ENCODE measurements around the gene PTGR3.

The PTGR3 gene

GRCh38 chr18:75234901-75235300 is 26.0 kb upstream of the PTGR3 start:
- TF ChIP-seq CTCF (IDR thresholded peaks at IDR 0.05; ENCODE audit: extremely low read depth, missing control alignments), result no peak
- no peak for DNase-seq (ENCODE audit: low spot score)

- no peak for TF ChIP-seq CTCF (IDR thresholded peaks at IDR 0.05; ENCODE audit: extremely low read depth, missing control alignments)
- no peak for DNase-seq (ENCODE audit: low spot score)
Observed at GRCh38 chr18:75231053-75231406, 22.1 kb upstream of the PTGR3 start.

DNA sequence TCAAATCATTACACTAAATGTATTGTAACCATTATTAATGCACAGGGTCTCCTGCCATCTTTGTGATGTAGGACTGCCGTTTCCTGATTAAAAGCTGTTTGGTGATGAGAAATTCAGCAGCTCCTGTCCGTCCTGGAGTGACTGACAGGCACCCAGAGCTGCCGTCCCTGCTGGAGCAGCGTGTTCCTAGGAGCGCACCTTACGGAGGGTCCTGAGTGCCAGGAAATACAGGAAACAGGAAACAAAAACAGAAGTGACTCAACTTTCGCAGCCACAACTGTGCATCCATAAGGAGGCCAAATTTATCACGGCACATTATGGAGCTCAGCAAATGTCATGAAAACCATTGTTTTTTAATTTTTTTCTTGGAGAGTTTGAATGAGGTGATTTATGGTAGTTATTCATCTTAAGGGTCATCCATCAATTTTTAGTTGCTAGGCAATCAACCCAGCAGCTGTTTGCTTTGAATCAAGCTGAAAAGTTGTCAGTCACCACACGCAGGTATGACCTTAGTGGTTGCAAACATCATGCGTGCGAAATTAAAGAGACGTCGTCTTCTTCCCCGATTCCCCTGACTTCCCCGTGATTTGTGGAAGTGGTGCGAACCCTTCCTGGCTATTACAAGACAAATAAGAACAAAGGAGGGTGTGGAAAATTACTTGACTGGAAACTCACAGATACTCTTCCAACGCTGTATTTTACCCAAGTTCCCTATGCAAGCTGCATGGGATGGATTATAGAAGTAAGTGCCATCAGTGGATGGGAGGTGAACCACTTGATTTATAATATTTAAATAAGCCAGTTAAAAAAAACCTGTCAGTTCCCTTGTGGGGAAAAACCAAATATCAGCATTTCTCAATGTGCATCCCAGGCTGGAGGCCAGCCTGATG is 21.5 kb upstream of the PTGR3 start:
- DNase-seq (ENCODE audit: low spot score), result no peak
- TF ChIP-seq CTCF (IDR thresholded peaks at IDR 0.05; ENCODE audit: extremely low read depth, missing control alignments), result no peak

- no peak for TF ChIP-seq CTCF (IDR thresholded peaks at IDR 0.05; ENCODE audit: extremely low read depth, missing control alignments)
- DNase-seq (ENCODE audit: low spot score), result no peak
Observed at GRCh38 chr18:75229437-75229836, 20.5 kb upstream of the PTGR3 start.

DNA sequence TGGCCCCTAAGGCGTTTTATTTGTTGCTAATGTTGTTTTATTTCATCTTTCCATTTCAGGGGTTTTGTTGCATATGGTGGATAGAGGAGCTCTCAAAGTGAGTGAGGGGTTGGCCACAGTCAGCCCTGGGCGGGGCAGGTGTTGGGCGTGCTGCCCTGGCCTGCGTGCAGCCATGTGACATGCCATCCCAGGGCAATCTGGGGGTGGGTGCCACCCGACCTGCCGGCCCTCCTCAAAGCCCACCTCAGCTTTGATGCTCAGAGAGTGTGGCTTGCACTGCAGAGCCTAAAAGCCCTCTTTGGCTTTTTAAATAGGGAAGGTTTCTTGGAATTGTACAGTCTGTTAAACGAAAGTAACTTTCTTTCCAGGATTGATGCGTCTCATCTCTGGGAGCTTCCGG is 20.0 kb upstream of the PTGR3 start:
- no peak for TF ChIP-seq CTCF (IDR thresholded peaks at IDR 0.05; ENCODE audit: extremely low read depth, missing control alignments)
- DNase-seq (ENCODE audit: low spot score), result no peak

- no peak for TF ChIP-seq CTCF (IDR thresholded peaks at IDR 0.05; ENCODE audit: extremely low read depth, missing control alignments)
- DNase-seq (ENCODE audit: low spot score), result no peak
Observed at GRCh38 chr18:75227535-75228296, 18.8 kb upstream of the PTGR3 start.

DNA sequence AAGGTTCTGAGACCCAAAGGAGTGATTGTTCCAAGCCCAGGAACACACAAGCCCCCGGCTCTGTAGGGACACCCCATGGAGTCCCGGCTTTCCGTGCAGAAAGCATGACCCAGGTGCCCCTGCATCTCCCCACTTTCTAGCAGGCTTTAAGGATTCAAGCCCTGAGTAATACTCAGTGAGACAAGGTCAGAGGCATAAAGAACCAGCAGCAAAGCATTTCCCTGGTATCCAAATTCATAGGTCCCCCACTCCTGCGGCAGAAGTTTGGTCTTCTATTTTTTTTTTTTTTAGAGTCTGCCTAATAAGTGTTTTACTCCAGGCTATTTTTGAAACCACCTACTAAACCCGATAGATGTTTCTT is 18.0 kb upstream of the PTGR3 start:
- no peak for DNase-seq (ENCODE audit: low spot score)
- TF ChIP-seq CTCF (IDR thresholded peaks at IDR 0.05; ENCODE audit: extremely low read depth, missing control alignments), result no peak
